ENCODE measurements around the gene TNIK. TPM values are rescaled to one million over a fixed set of nuclear protein-coding genes. Genes with fewer than 3 reads are reported as not detected.

Gene TNIK
- polyA plus RNA-seq, 1 donor from 2014 or later: 19.3 TPM

DNA sequence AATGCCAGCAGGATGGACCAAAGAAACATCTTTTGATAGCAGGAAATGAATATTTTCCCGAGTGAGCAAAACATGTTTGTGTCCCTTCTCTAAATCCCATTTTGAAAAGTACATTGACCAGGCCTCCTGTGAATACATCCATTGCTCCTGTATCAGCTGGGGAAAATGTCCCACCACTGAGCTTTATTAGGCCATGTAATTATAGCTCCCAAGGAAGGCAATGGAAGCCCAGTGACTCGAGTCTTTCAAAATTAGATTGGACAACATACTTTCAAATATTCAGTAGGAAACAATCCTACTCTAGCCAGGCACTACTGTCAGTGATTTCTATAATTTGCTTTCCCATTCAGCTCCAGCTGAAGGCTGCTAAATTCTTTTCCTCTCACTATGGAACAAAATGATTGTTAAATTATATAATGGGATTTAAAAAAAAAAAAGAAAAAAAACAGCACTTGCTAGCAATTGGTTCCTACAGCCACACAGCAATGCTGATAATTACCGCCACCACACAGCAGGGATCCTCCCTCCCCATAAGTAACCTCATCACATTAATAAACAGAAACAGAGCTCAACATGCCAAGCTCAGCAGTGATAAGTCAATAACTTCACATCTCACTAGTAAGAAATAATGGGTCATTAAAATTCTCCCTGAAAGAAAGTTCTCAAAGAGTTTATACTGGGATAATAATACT lies 261.3 kb downstream of the TNIK start:
- no peak overlapping the region for H3K4me3 ChIP-seq (ENCODE audit: low read length)

DNA sequence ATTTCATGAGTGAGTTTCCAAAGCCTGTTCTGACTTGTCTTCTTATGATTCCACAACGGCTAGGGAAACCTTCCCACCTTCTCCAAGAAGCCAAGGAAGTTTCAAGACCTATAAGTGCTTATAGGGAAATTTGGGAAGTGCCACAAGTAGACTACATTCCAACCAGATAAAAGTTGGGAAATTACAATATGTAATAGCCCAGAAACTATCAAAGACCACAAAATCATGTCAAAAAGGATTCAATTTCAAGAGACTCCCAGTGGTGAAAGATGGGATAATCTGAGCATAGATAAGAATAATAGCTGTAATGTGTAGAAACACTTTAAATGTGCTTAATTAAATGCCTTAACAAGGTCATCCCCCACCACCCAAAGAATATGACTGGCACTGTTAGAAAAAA lies 264.5 kb downstream of the TNIK start:
- Histone ChIP-seq H3K4me3 (ENCODE audit: low read length) (no peak overlapping the region), H3K9ac (ENCODE audit: low read length) (no peak overlapping the region), H3K36me3 (ENCODE audit: insufficient read depth, low read length) (no peaks in the 10 kb centered on the region), H3K27ac (ENCODE audit: low read length) (no peak overlapping the region), H3F3A (ENCODE audit: insufficient read depth, low read length, poor library complexity, severe bottlenecking) (no peaks in the 10 kb centered on the region), H4K20me1 (ENCODE audit: insufficient read depth) (no peaks in the 10 kb centered on the region), H2AFZ (ENCODE audit: low read depth, low read length) (no peak overlapping the region), H3K79me2 (replicated peaks; ENCODE audit: insufficient read depth, low read length) (no peaks in the 10 kb centered on the region), H3K4me2 (ENCODE audit: low read length) (no peak overlapping the region), H3K9me2 (ENCODE audit: insufficient read depth, low read length) (no peaks in the 10 kb centered on the region), H3K9me3 (ENCODE audit: low read length) (no peaks in the 10 kb centered on the region), H3K27me3 (ENCODE audit: insufficient read depth, low read depth, low read length) (peaks cover 10% of the 10 kb centered on the region)
- TF ChIP-seq MXI1 (conservative IDR thresholded peaks at IDR 0.05; ENCODE audit: poor library complexity, severe bottlenecking) (no peak), EZH2 (IDR thresholded peaks at IDR 0.05; ENCODE audit: borderline replicate concordance, insufficient read depth, low read length, poor library complexity, severe bottlenecking) (no peak), SMC3 (conservative IDR thresholded peaks at IDR 0.05; ENCODE audit: poor library complexity) (no peak), POLR2AphosphoS5 (IDR thresholded peaks at IDR 0.05) (no peak), RAD21 (conservative IDR thresholded peaks at IDR 0.05) (no peak), REST (IDR thresholded peaks at IDR 0.05; ENCODE audit: borderline replicate concordance) (no peak), EP300 (conservative IDR thresholded peaks at IDR 0.05; ENCODE audit: poor library complexity, severe bottlenecking) (no peak), TAF1 (IDR thresholded peaks at IDR 0.05; ENCODE audit: low read depth) (no peak)
- TF ChIP-seq, protein P1, sequence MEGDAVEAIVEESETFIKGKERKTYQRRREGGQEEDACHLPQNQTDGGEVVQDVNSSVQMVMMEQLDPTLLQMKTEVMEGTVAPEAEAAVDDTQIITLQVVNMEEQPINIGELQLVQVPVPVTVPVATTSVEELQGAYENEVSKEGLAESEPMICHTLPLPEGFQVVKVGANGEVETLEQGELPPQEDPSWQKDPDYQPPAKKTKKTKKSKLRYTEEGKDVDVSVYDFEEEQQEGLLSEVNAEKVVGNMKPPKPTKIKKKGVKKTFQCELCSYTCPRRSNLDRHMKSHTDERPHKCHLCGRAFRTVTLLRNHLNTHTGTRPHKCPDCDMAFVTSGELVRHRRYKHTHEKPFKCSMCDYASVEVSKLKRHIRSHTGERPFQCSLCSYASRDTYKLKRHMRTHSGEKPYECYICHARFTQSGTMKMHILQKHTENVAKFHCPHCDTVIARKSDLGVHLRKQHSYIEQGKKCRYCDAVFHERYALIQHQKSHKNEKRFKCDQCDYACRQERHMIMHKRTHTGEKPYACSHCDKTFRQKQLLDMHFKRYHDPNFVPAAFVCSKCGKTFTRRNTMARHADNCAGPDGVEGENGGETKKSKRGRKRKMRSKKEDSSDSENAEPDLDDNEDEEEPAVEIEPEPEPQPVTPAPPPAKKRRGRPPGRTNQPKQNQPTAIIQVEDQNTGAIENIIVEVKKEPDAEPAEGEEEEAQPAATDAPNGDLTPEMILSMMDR (IDR thresholded peaks at IDR 0.05; ENCODE audit: poor library complexity, severe bottlenecking): no peak

More for the DNA sequence above, 261.3 kb downstream of the TNIK start:
- no peak overlapping the region for H2AFZ ChIP-seq (ENCODE audit: low read depth, low read length)
- no peaks in the 10 kb centered on the region for H4K20me1 ChIP-seq (ENCODE audit: insufficient read depth)
- no peak overlapping the region for H3K9ac ChIP-seq (ENCODE audit: low read length)
- H3F3A ChIP-seq (ENCODE audit: insufficient read depth, low read length, poor library complexity, severe bottlenecking): no peaks in the 10 kb centered on the region
- H3K27me3 ChIP-seq (ENCODE audit: insufficient read depth, low read depth, low read length): no peaks in the 10 kb centered on the region
- H3K9me2 ChIP-seq (ENCODE audit: insufficient read depth, low read length): no peaks in the 10 kb centered on the region
- no peaks in the 10 kb centered on the region for H3K79me2 ChIP-seq (replicated peaks; ENCODE audit: insufficient read depth, low read length)
- H3K4me2 ChIP-seq (ENCODE audit: low read length): no peak overlapping the region
- no peaks in the 10 kb centered on the region for H3K9me3 ChIP-seq (ENCODE audit: low read length)
- TF ChIP-seq EP300 (conservative IDR thresholded peaks at IDR 0.05; ENCODE audit: poor library complexity, severe bottlenecking) (no peak), REST (IDR thresholded peaks at IDR 0.05; ENCODE audit: borderline replicate concordance) (no peak), POLR2AphosphoS5 (IDR thresholded peaks at IDR 0.05) (no peak), MXI1 (conservative IDR thresholded peaks at IDR 0.05; ENCODE audit: poor library complexity, severe bottlenecking) (no peak), EZH2 (IDR thresholded peaks at IDR 0.05; ENCODE audit: borderline replicate concordance, insufficient read depth, low read length, poor library complexity, severe bottlenecking) (no peak), SMC3 (conservative IDR thresholded peaks at IDR 0.05; ENCODE audit: poor library complexity) (no peak)
- H3K36me3 ChIP-seq (ENCODE audit: insufficient read depth, low read length): no peaks in the 10 kb centered on the region
- no peak overlapping the region for H3K27ac ChIP-seq (ENCODE audit: low read length)
